Pulmonary artery endothelial cell (primary cell): ENCODE measurements around the gene PMP22. TPM values are rescaled to one million over a fixed set of nuclear protein-coding genes. Genes with fewer than 3 reads are reported as not detected.
"Not testable (repeated sequence)": the region's sequence is repeated elsewhere in the genome, so short reads cannot be mapped to it uniquely, and the experiment has no call there.

ENCODE experiments used
- DNase-seq: peaks from one replicate; pipeline ENCODE4 v3.0.0-alpha.2; 2011; ENCODE audit warnings: low read depth, low spot score
- total RNA-seq: library from RNA; depleted of rRNA; stranded (reverse); fragments of >200 nt; gene quantifications from 2 replicates; pipeline ENCODE4 v1.2.3, GENCODE V29; 2014

PMP22 gene
- total RNA-seq, 1 donor from 2014 or later, result 28.0 TPM

DNA sequence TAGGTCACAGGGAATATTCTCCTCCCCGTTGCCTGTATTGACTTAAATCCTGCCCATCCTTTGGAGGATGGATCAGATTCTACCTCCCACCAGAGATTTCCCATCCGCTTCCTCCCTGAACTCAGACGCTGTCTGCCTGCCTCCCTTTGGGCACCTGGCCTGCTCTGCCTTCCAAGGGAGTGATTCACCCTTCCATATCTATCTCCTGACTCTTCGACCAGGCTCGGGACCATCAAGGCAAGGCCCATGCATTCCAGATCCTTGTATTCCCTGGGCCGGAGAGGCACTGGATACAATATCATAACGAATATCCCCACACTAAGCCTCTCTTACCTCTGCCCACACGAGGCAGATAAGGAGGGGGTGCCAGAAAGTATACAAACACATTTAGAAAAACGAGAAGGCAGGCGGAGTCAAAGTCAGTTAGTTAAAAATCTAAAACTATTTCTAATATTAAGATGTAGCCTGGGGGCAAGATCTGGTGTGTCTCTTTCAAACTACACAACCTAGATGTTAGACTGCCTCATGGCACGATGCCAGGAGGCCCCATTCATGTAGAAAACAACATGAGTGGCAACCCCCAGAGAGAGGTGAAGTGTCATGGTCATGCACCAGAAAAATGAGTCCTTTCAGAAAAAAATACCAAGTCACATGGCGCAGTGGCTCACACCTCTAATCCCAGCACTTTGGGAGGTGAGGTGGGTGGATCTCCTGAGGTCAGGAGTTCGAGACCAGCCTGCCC, 9.2 kb downstream of the PMP22 start:
- no peak for DNase-seq

DNA sequence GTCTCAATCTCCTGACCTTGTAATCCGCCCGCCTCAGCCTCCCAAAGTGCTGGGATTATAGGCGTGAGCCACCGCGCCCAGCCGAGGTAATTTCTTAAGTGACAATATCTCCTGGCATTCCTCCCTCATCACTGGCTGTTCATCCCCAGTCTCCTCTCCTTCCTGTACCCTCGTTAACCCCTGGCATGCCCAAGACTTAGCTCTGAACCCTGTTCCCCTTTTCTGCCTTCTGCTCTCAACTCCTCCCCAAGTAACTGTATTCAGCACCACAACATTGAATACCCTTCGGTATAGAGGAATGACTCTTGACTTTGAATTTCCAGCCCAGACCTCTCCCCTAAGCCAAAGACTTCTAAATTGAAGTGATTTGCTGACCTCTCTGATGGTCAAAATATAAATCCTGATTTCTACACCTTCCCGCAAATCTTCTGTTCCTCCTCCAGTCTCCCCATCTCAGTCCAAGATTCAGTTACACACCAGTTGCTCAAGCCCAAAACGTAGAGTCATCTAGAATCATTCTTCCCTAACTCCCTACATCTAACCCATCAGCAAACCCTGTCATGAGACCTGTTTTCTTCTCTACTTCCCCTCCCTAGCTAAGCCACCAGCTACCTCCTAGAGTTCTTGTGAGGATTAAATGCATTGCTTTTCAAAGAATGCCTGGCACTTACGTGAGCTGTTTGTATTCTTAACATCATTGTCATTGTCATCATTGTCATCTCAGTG, 14.8 kb downstream of the PMP22 start:
- no peak for DNase-seq

DNA sequence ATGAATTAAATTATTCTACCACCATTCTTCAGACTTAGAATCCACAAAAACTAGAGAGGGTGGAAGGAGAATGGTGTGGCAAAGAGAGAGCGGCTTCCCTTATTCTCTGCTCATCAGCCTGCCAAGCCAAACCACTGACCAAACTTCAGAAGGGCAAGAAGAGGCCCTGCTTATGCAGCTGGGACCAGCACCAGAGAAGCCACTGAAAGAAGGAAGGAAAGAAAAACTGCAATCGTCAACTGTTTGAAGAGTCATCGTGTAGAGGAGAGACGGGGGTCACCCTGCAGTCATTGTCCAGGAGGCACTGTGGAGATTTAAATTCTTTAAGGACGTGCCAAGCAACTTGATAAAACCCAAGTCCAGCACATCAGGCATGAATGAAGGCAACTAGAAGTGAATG, 15.6 kb downstream of the PMP22 start:
- DNase-seq, result no peak

DNA sequence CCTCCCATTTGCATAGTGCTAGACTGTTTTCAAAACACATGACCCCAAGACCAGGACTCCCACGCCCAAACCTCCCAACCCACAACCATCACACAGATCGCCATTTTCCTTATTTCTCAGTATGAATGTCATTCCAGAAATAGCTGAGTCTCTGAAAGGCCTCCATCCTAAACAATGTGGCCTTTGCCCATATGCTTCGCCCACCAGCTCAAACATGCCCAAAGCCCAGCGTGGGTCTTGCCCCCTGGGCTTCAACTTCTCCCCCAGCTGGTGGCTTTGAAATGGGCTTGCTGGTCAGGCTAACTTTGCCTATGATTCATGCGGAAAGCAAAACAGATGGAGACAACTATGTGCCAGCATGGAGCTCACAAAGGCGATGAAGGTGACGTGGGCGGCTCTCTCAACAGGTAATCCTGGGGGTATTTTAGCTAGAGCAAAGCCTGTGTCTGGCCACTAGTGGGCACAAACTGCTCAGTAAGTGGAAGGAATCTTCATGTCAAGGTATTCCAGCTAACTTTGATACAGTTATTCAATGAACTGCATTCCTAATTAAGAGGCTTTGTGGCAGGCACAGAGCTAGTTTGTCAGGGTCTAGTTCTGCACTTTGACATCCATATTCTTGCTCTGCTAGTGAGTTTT, 17.1 kb downstream of the PMP22 start:
- DNase-seq, result no peak

DNA sequence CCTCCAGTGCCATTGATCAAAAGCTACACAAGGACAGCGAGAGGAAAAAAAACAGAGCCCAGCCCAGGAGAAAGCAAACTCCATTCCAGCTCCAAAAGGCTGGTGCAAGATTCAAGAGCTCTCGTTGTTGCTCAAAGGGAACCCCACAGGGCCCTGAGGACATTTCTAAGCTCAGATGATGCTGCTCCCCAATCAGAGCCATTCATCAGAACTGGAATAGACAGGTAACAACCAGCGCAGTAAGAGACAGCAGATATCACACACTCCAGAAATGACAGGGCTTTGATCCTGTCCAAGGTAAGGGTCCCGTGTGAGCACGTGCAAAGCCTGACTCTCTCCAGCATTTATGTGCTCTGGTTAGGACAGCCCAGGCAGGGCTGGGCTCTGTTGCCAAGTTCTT, 20.1 kb downstream of the PMP22 start:
- DNase-seq, result no peak

DNA sequence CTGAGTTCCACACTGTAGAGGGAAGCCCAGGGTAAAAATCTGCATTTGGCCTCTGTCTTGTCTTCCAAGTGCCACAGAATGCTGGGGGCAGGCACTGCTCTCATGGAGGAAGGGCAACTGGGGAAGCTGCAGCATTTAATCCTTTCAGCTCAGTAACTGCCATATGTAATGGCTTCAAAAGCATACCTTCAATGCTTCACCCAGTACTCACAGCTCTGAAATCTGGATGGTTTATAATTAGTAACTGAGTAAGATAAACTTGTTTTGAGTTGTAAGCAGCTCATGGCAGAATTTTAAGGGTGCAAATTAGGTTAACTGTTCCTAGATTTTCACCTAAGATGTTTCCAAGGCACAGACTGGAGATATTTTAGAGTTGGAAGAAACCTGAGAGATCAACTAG, 24.5 kb downstream of the PMP22 start:
- no peak for DNase-seq

DNA sequence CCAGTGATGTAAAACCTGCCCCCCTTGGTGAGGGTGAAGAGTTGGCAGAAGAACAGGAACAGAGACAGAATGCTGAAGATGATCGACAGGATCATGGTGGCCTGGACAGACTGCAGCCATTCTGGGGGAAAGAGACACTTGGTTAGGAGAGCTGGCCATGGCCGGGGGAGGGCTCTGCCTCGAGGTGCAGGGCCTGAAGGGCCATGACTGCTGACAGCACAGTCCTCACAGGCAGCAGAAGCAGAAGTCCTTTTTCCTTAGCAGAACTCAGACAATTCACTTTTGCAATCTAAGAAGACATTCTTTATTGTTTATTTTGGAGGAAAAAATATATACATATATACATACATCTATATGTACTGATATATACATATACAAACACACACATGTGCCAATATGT, 25.6 kb downstream of the PMP22 start:
- no peak for DNase-seq

DNA sequence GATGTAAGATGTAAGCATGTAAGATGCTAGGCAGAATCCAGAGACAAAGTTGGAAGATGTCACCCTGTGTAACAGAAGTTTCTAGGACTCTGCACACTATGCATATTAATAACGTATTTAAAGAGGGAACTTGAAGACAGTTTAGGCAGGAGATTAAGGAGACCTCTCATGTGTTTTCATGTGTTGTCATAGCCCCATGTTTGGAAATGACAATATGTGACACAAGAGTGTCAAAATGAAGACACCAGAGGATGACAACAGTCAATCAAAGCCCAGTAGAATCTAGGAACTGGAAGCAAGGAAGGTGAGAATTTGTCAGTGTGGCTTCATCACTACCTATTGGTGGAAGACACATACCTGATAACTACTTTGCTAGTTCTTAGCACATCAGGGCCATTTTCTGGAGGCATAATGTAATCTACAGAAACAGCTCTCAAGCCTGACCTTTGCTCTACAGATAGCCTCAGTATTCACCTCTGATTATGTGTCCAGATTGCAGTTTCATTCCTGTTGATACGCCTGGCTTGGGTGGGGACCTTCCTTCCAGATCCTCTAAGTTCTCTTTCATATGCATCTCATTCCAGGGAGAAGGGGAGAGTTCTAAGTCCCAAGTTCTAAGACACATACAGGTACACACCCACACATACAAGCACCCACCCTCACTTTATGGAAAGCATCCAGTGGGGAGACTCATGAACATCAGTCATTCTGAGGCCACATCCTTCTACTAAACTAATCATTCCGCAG, 26.3 kb downstream of the PMP22 start:
- no peak for DNase-seq

DNA sequence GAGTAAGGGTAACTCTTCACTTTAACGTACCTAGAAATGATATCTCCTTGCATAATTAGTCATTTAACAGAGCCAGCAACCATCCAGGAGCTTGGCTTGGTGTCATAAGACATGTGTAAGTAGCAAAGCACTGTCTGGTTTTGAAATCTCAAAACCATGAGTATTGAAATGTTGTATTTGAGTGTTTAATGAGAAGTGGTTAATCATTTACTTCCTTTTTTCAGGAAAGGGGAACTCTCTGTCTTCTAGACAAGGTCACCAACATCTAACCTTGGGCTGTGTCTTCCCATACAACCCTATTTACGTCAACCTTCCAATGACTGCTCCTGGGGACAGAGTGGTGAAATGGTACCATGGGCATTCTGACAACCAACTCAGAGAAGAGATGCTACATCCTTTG, 27.1 kb downstream of the PMP22 start:
- no peak for DNase-seq

DNA sequence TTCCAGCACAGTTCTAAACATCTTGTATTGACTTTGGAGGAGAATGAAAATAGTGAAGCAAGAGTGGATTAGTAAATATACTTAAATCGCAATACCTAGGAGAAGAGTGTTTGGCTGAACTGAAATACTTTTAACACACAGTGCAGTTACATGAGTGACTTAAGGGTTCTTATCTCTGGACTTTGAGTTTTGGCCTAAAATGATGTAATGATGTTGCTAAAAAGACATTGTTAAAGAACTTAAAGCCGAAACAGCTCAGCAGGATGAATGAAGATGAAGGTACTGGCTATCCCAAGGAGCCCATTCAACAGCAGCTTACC, 28.1 kb downstream of the PMP22 start:
- DNase-seq, result no peak

DNA sequence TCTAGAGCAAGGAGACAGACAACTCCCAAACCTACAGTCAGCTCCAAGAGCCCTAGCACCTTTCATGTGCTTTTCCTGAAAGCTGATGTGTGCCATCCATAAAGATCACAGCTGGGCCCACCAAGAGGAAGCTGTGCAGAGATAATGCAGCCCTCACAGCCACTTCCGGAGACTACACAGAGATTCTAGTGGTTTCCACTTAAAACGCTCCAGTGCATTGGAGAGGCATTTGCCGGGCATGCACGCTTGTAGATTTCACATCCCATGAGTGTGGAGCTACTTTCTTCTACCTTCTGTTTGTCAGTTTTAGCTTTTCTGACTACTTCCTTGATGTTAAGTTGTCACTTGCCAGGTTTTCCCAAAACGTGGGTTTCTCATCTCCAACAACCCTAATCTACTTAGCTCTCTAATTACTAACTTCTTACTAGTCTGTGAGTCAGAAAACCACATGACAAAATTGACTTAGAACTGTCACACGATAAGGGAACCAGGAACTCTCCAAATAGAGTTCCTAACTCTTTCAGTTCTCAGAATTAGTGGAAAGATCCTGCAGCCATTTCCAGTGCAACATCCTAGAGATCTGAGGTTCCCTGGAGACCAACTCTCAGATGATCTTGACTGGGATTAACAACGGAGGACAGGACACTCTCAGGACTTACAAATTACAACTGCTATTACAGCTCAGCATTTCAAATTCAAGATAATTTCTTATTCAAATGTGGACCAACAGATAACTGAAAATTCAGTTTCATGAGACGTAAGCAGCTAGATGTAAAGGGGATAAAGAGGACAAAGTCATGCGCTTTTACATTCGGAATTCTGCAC, 28.6 kb downstream of the PMP22 start:
- DNase-seq, result no peak

DNA sequence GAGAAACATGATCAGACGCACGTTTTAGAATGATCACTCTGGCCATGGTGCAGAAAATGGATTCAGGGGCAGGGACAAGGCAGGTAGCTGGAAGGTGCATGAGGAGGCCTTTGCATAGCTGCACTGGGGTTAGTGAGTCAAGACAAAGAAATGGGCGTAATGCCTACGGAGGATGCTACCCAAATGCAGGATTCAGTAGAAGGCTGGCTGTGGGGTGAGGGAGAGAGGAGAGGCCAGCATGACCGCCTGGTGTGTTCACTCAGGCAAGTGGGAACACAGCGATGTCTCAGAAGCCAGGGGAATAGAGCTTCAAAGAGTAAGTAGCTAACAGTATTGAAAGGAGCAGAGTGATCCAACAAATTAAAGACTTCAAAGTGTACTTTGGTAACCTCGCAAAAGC, 31.2 kb downstream of the PMP22 start:
- no peak for DNase-seq

DNA sequence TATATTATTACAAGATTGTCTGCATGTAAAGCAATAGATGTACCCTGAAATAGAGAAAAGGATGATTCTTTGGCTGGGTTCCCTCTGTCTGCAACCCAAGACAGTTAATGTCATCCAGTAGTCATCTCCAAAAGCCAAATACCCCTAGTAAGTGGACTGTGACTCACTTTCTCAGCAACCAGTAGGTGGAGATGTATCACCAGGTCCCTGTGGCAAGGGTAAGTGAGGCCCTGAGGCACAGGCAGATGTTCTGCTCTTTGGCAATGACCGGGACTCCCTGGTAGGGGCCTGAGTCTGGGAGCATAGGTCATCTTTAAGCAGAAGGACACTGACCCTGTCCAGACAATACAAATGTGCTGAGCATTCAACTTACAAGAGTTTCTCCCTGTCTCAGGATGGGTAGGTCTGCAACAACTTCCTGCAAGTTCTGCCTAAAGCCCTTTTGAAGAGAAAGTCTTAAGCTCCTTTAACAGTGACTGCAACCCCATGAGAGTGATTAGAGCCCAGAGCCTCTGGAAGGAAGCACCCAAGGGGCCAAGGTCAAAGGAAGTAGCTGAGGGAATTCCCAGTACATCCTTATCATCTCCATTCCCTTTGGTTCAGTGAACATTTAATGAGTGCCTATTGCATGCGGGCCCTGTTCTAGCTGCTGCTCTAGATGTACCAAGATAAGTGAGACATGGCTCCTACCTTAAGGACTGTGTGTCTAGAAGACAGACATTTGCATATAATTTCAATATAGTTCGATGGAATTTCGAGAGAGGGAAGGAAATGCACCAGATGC, 31.9 kb downstream of the PMP22 start:
- no peak for DNase-seq

DNA sequence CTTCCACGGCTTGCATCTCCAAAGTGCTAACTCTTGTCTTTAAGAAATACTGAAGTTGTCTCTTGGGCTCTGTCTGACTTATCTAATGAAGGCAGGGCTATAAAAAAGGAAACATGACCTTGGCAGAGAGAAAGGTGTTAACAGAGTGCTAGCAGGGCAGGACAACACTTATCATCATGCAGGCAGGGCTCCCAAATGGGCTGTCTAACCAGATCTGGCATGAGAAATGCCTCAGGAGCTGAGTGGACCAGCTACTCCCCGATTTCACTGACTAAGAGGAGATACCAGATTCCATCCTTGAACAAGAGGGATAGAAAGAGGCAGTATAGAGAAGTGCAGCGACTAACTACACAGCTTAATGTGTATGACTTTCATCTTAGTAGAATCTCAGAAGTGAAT, 32.6 kb downstream of the PMP22 start:
- no peak for DNase-seq

DNA sequence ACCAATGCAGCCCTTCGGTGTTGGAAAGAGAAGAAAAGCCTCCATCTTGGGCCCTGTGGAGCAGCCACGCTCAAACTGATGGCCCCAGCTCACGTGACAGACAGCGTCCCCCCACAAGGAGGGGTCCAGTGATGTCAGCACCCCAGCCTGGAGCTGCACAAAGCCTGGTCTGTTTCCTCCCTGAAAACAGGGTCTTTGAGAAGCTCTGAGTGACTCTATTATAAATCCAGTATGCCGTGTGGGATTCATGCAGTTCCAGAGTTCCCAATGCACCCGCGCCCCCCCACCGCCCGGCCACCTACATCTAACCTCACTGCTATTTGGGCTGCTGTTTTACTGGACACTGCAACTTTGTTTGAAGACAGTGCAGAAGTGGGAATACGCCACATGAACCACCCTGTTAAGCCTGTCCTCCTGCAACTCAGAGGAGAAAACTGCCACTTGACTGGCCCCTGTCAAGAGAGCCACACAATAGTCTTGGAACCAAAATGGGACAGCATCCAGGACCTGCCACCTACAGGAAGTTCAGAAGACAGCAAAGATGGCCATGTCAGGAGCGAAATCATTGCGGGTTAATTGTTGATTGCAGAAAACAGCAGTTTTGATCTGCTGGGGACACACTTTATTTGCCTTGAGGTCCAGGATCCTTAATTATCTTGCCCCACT, 33.1 kb downstream of the PMP22 start:
- DNase-seq, result no peak

DNA sequence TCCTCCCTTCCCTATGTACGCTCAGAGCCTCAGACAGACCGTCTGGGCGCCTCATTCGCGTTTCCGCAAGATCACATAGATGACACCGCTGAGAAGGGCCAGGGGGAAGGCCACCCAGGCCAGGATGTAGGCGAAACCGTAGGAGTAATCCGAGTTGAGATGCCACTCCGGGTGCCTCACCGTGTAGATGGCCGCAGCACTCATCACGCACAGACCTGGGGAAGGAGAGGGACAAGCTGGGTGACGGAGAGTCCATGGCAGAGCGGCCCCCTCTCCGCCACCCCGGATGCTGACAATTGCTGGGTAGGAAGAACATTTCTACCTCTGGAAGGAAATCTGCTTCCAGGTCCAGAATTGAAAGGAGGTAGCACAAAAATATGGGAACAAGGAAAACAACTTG, 34.3 kb downstream of the PMP22 start:
- DNase-seq, result no peak

DNA sequence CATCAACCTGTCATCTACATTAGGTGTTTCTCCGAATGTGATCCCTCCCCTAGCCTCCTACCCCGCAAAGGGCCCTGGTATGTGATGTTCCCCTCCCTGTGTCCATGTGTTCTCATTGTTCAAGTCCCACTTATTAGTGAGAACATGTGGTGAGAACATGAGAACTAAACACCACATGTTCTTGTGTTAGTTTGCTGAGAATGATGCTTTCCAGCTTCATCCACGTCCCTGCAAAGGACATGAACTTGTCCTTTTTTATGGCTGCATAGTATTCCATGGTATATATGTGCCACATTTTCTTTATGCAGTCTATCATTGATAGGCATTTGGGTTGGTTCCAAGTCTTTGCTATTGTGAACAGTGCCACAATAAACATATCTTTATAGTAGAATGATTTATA, 43.3 kb downstream of the PMP22 start:
- DNase-seq, result not testable (repeated sequence)

DNA sequence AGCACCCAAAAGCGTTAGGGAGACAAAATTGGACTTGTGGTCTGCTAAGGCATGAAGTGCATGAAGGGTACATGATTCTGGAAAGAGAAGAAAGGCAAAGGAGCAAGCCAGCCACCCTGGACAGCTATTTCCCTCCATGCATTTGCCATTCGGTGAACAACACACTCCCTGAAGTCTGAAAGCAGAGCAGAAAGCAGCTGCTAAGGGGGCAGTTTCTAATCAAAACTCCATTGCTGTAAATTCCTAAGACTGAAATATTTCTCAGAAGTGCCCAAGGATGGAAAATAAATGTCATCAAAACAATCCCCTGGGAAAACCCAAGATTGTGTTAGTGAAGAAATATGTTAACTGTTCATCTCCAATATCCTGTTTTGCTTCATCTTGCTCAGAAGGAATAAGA, 44.3 kb downstream of the PMP22 start:
- no peak for DNase-seq

DNA sequence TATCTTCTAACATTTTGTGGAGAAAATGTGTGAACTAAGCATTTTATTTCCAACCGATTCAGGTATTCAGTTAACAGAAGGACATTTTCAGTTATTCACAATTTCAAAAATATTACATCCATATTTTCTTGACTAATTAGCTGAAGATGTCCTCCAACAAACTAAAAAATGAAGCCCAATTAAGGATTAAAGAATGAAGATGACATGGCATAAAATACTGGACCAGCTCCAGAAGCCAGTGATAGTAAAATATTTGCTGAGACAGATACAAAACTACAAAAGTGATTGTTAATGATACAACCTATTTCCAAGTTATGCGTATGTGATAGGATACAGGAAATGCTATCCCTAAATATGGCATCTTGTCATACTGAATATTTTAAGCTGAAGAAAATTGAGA, 48.6 kb downstream of the PMP22 start:
- no peak for DNase-seq
